NCI-H2081 treated with DMSO at 0.1 percent for 48 hours (cell line): Measurements from ENCODE around the gene TBCD.

Source experiments
- DNase-seq: peaks from one replicate; lab custom pipeline; 2025; lab: John Stamatoyannopoulos, UW

TBCD gene

DNA sequence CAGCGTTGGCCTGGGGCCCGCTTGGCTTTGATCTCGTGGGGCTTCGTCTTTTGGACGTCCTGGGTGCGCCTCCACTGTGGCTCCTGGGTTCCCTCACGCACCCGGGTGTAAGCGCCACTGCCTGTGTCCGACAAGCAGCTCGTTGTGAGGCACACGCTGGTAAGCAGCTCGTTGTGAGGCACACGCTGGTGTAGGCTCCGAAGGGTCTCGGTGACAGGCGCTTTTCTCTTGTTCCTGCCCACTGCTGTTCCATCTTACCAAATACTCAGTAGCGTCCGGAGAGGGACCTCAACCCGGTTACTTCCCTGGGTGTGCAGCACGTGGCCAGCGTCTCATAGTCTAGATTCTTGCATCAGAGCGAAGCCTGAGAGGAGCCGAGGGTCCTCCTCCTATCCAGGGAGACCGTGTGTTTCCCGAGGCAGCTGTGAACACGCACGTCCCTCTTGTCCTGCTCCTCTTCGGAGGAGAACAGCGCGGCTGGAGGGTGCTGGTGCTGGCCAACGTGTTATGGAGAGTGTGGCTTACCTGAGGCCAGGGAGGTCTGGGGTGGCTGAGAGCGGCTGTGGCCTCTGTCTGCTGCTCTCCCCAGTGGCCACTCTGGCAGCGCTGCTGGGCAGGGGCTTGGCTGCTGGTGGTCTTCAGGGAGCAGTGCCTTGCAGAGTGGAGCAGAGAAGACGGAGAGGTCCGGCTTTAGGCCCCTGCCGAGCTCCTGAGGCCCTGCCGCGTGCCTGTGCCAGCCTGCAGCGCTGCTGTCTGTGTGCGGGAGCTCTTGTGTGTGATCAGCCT, 120.1 kb downstream of the TBCD start:
- DNase-seq, result no peak

DNA sequence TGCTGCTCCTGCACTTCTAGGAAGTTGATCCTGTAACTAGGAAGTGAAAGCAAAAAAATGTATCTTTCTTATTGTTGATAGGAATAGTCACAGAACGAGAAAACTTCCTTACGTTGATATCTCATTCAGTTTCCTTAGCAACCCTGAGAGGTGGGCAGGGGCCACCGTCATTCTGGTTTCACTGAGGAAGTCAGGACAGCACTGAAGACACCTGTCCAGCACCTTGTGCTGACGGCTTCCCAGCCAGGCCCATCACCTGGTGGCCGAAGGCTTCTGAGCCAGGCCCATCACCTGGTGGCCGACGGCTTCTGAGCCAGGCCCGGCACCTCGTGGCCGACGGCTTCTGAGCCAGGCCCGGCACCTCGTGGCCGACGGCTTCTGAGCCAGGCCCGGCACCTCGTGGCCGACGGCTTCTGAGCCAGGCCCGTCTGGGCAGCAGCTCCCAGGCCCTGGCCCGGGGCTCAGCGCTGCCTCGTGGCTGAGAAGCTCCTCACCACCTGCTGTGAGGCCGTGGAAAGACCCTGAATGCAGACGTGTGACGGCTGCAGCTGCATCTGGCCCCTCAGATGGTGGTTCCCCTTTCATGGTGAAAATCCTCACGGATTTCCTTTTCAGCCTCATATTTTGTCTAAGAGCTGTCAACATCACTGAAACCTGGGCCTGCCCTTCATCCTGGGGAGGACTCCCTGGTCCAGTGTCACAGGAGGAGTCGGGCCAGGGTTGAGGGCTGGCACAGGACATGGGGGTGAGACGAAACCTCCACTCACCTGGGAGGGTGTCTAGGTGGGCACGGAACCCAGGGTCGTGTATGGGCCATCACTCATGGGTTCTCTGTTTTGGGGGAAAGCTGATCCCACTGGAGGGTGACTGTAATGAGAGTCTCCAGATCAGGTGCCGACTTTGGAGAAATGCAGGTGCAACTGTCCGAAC, 121.0 kb downstream of the TBCD start:
- DNase-seq, result no peak

DNA sequence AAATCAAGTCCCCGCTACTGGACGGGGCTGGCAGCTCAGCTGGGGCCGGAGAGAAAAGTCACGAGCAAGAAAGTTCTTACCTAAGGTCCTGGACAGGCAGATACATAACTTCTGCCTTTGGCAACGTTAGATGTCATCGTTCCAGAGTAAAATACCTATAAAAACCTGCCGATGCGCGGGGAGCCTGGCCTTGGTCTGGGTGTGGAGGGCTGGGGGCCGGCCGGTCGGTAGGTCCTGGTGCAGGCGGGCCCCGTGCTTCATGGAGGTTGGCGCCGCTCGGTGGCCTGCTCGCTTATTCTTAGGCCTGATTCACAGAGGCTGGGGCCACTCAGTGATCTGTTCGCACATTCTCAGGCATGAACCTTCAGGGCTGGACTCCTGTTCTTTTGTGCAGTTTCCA, 121.7 kb downstream of the TBCD start:
- no peak for DNase-seq

DNA sequence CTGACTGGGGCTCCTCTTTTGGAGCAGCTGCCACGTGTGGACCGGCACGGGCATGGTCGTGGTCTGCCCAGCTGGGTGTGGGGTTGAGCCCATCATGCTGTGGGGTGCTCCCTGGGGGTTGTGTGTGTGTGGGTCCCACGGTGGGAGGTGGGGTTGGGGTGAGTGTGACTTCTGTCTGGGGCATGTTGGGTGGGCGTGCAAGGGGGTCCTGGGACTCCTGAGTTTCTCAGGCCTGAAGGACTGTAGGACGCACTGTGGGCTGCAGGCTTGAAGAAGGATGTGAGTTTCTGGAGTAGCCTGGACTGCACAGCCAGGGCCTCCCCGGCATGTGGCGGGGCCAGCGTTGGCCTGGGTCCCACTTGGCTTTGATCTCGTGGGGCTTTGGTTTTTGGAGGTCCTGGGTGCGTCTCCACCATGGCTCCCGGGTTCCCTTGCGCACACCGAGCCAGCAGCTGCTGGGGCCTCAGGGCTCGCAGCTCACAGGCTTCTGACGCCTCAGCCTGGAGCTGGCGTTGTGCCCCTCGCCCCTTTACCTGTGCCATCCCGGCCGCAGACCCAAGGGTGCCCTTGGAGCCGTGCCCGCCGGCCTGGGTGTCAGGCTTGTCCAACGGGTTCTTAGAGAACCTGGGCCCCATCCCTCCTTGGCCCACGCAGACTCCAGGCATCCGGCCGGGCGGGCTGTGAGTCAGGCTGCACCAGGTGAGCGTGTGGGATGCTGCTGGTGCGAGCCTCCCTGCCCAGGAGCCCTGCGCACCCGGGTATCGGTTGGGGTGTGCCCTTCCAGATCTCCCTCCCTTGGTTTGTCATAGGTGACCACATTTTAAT, 122.4 kb downstream of the TBCD start:
- no peak for DNase-seq

DNA sequence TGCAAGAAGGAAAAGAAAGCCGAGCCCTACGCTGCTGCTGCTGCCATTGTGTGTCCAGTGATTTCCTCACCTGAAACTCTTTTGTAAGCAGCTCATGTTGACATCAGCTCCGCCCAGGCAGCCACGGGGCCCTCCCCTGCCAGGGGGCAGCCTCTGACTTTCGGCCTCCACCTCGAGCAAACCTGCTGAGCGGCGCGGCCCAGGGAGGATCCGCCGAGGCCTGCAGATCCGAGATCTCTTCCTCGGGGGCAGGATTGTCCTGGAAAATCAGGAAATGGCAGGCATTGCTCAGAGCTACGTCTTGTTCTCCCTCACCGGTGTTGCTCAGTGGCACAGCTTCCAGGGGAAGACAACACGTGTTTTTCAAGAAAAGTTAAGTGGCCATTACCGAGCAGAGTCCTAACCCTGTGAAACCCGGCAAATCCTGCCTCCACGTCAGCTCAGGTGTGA, 123.6 kb downstream of the TBCD start:
- DNase-seq, result no peak

DNA sequence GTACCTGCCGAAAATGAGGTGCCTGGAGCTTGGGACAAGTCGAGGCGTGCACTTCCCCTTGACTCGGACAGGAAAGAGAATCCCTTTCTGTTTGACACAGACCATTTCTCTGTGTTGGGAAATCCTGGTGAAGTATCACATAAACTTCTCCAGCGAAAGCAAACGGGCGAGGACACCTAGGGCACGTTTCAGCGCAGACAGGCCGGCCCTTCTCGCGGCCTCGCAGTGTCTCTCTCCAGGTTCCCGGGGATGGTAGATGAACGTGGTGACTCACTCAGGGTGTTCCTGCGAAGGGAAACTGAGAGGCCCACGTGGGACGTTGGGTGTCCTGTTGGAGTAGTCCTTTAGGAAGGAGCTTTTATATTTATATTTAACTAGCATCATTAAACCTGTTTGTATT, 124.3 kb downstream of the TBCD start:
- no peak for DNase-seq

DNA sequence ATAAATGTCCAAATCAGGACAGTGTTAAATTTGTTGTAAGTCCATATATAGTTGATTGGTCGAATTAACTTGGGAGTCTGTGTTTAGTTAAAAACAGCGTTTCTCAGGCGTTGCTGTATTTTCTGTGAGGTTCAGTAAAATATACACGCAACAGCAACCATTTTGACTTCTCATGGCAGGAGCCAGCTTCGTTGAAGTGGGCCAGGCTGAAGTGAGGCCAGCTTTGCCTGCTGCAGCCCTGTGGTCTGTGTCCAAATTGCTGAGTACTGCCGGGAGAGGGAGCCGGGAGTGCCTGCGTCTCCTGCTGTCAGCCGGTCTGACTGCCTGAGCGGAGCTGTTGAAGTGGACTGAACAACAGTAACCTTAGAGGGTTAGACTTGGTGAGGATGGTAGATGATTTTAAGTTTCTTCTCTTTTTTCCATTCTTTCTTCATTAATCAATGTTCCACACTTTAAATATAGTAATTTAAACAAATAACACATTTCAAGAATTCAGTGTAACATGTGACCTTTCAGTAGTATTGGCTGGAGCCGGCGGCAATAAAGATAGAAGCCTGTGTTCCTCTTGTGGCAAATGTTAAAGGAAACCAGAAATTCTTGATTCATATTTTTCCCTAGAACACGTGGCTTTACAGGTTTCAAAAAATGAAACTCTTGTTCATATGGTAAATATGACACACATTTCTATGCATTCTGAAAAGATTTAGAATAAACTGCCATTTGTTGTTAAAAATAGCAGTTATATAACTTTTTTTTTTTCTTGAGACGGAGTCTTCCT, 124.9 kb downstream of the TBCD start:
- DNase-seq, result no peak

DNA sequence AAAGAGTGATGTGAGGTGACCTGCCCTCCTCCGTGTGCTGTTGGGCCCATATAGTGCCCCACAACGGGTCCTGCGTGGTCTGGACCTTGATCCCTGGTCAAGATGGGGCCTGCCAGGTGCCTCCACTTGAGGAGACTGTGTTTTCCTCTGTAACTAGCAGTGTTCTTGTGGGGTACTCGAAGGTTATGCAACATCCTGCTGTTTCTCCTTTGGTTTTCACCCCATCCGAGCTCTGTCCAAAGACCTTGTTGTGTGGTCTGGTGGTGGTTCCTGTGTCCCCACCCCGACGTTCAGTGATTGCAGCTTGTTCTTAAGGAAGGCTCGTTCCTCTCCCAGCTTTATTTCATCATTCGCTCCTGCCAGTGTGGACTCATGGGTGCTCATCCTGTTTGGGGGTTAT, 126.7 kb downstream of the TBCD start:
- no peak for DNase-seq

DNA sequence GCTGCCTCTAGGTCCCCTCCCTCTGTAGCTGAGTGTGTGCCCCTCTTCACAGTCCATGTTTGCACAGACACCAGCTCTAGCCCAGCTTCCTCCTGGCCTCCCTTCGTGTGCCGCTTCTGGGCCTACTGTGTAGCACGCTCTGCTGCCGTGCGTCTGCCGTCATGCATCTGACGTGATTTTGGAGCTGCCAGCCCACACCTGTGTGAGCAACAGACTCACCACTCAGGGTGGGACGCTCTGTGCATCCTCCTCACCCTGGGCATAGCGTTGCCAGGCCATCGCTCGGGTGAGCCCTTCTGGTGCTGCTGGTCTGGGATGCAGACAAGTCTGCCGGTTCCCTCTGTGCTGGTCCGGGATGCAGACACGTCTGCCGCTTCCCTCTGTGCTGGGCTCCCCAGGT, 127.4 kb downstream of the TBCD start:
- DNase-seq, result no peak

DNA sequence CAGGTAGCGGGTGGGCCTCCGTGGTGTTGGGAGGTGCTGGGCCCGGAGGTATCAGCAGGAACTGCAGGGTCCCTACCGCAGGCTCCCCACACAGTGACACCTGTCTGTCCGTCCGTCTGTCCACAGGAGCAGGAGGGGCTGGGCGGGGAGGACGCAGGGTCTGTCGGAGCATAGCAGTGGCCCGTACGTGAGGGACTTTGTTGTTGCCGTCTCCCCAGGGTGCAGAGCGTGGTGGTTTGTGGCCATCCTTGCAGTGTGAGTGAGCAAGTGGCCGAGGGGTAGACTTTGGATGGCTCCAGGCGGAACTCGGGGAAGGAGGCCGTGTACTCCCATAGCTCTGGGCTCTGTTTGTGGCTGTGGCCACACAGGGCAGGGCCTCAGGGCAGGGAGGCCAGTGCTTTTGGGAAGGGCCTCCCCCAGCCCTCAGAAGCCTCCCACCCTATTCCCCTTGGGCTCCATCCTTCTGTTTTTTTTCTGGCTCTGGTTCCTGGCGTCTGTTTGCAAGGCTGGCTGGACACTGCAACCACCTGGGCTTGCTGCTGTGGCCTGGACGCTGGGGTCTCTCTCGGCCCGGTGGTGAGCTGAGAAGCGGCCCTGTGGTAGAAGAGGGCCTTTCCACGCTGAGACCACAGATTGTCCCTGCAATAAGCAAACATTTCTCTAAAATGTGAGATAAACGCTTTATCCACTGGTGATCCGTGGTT, 128.9 kb downstream of the TBCD start:
- no peak for DNase-seq

DNA sequence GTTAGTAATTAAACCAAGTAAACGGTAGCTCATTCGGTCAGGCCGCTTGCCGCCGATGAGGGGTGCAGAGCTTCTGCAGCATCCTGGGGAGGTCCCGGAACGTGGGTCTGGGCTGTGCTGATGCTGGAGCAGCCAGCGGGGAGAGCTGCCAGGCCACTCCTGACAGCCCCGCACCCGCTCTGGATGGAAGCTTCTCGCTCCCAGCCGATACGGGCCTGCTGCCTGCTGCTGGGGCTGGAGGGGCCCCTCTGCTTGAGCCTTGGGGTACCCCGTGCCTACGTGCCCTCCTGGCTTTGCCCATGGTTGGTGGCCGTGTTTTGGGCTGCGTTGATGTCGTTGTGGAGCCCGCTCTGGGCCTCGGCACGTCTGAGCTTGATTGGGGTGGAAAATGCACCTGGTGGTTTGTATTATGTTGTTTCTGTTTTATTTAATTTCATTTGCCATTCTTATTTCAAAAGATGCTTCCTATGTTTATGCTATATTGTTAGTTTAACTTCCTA, 129.5 kb downstream of the TBCD start:
- DNase-seq, result no peak

DNA sequence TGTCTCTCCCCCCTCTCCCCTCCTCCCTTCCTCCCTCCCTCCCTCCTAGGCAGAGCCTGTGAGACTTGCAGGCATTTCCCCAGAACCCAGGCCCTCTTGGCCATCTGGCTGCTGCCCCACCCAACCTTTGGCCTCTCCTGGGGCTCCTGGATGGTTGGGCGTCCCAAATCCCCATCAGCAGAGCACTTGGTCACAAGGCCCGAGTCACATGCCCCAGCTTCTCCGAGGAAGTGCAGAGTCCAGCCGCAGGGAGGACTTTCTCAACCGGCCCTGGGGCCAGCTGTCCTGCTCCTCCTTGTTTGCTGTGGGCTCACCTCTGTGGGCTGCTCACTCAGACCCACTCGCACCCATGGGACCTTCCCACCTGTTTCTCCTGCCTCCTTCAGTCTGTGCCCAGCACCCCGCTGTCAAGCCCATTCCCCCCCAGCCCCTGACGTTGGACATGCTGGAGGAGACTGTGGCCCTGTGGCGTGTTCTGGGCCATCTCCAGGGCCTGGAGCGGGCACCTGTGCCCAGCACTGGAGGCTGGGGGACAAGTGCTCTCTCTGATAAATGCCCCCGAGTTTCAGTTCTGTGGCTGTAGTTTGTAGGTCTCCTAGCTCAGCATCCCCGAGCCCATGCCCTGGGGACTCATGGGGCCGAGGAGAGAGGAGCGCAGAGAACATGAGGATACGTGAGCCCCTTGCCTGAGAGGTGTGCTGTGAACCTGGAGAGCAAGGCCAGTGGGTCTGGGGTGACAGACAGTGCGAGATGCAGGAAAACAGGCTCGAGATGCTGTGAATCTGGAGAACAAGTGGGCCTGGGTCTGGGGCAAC, 130.2 kb downstream of the TBCD start:
- DNase-seq, result no peak

DNA sequence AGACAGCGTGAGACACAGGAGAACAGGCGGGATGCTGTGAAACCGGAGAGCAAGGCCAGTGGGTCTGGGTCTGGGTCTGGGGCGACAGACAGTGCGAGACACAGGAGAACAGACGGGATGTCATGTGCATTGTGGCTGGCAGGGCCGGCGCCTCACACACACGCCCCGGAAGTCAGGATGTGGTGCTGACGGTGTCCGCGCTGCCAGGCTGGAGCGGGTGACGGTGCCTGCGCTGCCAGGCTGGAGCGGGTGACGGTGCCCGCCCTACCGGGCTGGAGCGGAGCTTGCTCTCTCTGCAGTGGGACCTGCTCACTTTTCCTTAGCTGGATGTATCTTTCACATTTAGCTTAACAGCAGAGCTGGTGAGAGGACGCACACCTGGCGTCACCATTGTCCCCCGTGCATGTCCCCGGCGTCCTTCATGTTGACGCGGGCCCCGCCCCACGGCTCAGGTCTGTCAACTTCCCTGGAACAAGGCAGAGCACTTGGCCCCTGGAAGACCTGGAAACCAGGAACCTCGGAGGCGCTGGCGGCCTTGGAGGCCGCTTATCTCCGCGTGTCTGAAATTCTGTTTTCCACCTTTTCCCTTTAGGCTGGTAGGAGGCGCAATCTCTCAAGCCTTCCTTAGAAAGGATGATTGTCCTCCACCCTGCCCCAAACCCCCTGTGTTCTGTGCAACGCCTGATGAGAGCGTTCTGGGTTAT, 131.0 kb downstream of the TBCD start:
- no peak for DNase-seq

DNA sequence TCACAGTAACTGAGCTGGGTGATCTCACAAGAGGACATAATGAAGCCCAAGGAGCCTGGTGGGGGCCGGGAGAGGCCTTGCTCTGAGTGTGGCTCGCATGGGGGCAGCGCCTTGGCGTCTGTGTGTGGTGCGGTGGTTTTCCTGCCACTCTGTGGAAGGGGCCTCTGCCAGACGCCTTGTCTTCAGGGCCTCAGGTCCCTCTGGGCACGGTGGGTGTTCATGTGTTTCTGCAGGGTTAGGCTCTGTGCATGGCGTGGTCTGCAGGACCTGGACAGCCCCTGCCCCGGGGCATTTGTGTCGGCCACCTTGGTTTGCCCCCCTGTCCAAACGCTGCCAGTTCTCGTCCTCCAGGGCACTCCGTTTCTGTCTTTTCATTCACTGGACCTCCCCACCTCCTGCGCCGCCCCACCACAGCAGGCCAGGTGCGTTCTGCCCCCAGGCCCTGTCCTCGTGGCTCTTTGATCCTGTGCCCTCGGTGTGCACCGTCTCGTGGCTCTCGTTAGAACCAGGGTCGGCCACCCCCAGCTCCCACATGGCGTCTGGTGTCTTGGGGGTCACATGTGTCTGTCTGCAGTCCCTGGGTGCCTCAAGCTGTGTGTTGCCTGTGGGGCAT, 131.7 kb downstream of the TBCD start:
- no peak for DNase-seq

DNA sequence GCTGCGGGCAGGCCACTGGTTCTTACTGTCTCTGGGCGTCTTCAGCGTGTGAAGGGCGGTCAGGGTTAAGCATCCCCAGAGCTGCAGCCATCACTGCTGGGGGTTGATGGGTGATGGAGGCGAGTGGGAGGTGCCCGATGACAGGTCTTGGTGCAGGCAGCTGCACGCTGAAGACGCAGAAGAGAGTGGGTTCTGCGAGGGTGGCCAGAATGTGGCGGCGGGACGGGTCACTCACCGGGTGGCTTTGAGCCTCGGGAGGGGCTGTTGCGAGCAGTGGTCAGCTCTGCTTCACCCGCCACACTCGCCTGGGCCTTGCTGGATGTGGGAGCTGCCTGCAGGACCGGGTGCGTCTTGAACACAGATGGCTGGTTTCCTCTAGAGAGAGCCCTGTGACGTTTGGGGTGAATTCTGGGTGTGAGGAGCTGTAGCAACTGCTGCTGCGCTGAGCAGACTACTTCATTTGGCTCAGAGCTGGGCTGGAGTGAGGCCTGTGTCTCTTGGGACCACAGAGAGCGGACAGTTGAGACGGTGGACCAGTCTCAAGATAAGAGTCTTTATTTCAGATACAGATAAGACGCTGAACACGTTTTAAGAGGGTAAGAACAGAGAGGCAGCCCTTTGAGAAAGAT, 132.6 kb downstream of the TBCD start:
- DNase-seq, result no peak

DNA sequence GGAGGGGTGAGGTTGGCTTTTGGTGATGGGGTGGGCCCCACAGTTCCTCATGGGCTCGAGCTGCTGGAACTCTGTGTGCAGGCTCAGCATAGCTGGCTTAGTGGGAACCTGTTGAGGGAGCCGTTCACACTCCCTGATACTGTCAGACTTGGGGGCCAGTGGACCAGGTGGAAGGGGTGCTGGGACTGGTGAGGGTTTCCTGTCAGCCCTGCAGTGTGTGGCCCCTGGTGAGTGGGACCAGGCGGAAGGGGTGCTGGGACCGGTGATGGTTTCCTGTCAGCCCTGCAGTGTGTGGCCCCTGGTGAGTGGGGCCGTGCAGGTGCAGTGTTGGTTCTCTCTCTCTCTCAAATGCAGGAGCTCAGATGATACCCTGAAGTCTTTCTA, 133.1 kb downstream of the TBCD start:
- no peak for DNase-seq

DNA sequence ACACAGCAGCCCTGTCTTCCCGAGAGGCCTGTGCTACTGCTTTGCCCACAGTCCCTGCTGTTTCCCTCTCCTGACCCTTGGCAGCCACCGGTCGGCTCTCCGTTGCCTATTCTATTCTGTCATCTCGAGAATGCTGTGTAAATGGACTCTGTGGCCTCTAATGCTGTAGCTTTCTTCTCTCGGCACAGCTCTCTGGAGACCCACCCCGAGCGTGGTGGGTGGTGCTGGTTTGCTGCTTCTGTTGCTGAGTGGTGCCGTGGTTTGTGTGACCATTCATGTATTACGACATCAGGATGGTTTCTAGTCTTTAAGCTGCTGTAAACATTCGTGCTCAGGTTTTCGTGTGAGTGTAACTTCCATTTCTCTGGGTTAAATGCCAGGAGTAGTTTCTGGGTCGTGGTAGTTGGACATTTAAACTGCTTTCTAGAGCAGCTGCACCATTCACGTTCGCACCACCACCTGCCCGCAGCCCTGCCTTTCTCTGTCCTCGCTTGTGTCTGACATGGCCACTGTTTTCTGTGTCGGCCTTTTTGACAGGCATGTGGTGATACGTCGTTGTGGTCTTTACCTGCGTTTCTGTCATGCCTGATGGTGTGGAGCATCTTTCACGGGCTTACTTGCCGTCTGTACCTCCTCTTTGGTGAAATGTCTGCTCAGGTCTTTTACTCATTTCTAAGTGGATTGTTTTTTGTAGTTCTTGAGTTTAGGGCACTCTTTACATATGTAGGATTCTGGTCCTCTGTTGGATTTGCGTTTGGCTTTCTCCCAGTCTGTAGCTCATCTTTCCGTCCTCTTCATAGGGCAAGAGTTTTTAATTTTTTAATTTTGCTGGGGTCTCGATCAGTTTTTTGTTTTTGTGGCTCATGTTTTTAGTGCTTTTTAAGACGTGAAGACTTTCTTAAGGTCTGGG, 135.6 kb downstream of the TBCD start:
- DNase-seq, result no peak
